GM21576 (cell line): Measurements from ENCODE around the gene GNRHR.
A peak's percentile ranks its signal among the peaks of the same experiment; 100 is the strongest.
"Not testable (repeated sequence)": the region's sequence is repeated elsewhere in the genome, so short reads cannot be mapped to it uniquely, and the experiment has no call there.

Experiments used
- ATAC-seq: cut with Tn5 transposase; IDR thresholded peaks from one replicate; pipeline ENCODE4 v1.9.1; 2021; ENCODE audit warnings: mild to moderate bottlenecking, moderate library complexity; ENCODE audit not compliant: unreplicated experiment

The GNRHR gene

DNA sequence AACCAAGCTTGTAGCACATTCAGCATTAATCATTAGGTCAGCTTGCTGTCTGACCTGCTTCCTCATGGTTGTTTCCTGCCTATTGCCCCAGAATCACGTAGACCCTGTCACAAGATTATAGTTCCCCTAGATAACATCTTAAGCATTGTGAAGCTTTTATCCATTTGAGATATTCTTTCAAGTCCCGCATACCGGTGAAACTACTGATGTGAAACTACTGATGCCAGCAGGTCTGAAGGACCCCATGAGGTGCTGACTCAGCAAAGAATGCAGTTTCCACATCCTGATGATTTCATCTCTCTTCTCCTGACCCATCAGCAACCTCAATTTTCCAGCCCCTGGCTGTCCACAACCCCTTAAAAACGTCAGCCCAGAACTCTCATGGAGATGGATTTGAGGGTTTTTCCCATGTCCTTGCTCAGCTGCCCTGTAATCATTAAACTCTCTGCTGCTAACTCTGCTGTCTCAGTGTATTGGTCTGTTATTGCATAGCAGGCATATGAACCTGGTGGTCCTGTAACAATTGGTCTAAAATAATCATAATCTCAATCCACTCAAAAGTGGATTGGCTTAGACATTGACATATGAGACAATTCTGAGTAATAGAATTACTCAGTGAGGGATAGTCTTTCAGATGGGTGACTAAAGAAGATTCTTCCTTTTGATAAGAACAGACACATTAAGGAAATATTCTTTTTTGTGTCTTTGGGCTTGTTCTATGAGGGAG, 26.9 kb downstream of the GNRHR start:
- no peak for ATAC-seq

DNA sequence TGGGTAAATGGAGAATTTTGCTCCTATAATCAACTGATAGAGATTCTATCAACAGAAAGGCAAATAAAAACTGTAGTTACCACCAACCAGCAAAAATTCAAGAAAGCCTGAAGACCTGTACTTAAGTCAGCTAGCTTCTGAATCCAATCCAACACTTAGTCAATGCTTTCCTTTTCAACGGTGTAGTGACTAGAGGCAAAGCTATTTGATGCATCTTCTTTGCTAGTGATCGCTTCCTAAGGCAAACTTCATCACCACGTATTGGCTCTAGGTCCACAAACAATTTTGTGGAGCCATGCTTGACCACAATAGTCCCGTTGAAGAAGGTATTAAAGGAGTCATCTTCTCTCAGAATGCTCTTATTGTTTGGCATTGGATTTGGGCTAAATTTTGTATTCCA, 28.2 kb downstream of the GNRHR start:
- ATAC-seq = no peak

DNA sequence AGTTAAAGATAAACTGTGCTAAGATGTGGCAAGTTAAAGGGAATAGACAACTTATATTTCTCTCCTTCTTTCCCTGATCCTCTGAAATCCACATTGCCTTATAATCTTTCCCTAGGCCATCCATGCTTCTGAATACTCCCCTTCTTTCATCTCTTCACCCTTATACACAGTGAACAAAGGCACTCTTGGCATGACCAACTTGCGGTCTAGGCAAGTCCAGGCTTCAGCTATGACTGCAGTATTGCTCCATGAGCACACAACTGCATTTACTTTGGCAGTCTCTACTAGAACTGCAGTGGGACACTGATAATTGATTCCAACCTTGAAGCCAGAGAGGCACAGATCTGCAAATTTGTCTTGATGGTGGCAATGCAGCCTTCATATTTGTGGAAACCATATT, 29.1 kb downstream of the GNRHR start:
- ATAC-seq = no peak

GRCh38 chr4:67723949-67724348, 30.2 kb downstream of the GNRHR start:
- ATAC-seq = no peak

GRCh38 chr4:67723341-67723740, 30.8 kb downstream of the GNRHR start:
- no peak for ATAC-seq

GRCh38 chr4:67721770-67722597, 32.2 kb downstream of the GNRHR start:
- ATAC-seq = no peak

- ATAC-seq = no peak
These were observed 32.8 kb downstream of the GNRHR start for GRCh38 chr4:67721315-67721769.

DNA sequence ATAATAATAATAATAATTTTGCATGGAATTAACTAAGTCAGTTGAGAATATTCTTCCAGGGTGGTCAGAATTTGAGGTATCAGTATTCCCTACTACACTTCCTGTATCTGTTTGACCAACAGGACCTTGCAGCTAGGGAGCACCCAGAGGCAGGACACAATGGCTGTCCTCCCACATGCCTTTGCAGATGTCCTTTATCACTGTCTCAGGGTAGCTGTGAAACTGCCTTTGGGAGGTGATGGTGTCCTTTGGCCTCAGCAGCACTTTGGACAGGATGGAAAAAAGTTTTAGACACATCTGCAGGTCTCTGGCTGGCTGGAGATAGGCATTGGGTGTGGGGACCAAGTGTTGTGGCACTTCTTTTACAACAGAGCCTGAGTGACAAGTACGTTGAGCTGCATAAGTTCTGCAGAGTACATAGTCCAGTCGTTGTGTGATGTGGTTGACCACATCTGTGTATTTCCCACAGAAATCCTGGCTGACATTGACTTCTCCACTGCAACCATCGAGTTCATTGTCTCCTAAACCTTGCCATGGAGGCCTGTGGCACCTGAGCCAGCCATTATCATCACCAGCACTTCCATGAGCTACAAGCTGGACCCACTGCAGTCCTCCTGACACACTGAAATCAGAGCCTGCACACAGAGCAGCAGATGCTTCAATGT, 34.1 kb downstream of the GNRHR start:
- ATAC-seq = no peak

DNA sequence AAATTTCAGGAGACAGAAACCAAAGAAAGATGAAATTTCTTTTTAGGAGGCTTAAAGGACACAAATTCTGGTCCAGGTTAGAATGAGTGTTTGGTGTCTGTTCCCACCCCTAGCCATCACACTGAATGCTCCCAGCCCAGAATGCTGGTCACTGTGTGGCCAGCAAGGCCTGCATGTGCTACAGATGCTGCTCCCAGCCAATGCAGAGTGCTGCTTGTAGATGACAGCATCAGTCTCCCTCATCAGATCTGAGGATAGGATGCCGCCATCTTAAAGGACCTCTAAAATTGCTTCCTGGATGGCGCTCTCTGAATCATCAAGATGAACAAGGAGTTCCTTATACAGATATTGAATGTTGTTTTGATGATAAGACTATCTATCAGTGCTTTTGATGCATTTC, 35.3 kb downstream of the GNRHR start:
- no peak for ATAC-seq

GRCh38 chr4:67717586-67717985, 36.6 kb downstream of the GNRHR start:
- ATAC-seq = no peak

- no peak for ATAC-seq
These were observed 39.2 kb downstream of the GNRHR start for GRCh38 chr4:67714955-67715354.

DNA sequence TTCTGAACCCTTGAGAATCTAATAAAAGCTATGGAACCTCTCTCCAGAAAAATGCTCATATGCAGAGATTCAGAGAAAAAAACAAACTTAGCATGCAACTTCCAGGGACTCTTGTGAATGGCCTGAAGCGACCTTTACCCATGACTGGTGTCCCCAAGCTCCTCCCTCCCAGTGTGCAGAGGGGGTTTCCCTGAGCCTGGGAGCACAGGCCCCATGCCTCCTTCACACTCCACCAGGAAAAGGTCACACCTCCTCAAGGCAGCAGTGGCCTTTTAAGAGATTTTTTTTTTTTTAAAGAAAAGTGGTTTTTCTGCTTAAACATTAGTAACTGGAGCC, 40.0 kb downstream of the GNRHR start:
- ATAC-seq = peak; percentile 74

DNA sequence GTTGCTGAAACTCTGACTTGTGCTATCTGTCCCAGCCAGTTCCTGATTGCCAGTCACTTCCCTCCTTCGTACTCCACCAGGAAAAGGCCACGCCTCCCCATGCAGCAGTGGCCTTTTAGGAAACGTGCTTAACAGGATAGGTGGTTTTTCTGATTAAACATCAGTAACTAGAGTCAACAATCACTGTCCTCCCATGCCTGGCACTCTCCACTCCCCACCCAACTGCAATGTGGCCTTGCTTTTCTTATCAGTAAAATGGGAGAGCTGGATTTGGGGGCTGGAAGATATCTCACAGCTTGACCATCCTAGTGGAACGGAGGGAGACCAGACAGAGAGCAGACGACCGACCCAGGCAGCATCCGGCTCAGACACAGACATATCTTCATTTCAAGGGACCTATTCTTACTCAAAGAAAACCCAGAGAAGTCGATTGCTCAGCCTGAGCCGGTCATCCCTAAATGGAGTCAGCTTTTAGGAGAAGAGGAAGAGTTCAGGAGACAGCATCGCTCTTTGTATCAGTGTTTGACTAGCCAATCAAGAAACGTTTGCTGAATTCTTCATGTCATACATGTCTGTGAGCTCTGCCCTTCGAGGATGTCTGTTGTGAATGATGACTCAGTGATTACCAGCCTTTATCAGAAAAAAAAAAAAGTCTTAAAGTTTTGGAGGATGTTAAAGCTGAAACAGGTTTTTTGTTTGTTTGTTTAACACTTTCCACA, 40.5 kb downstream of the GNRHR start:
- no peak for ATAC-seq

GRCh38 chr4:67712650-67713528, 41.3 kb downstream of the GNRHR start:
- no peak for ATAC-seq

- no peak for ATAC-seq
These were observed 42.1 kb downstream of the GNRHR start for GRCh38 chr4:67712000-67712625.

- ATAC-seq = not testable (repeated sequence)
These were observed 47.5 kb downstream of the GNRHR start for GRCh38 chr4:67706682-67707081.

DNA sequence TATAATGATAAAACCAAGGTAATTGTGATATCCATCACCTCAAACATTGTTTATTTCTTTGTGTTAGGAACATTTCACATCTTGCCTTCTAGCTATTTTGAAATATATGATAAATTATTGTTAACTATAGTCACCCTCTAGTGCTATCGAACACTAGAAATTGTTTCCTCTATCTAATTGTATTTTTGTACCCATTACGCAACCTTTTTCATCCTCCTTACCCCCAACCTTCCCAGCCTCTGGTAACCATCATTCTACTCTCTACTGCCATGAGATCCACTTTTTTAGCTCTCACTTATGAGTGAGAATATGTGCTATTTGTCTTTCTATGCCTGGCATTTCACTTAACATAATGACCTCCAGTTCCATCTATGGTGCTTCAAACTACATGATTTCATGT, 49.3 kb downstream of the GNRHR start:
- no peak for ATAC-seq

DNA sequence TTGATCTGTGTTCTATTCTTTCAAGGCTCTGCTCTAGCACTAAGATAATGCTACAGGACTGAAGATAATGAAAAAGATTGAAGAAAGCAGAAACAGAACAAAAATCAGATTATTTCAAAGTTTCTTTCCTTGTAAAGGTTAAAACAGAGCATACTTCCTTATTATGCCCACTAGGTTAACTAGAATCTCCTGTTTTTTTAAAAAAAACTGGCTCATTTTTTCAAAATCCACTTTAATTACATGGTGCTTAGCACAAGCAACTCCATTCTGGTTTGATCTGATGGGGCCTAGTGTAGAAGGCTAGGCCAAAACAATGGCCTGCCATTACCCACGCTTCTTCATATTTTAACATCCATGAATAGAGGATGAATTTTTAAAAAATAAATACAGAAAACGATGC, 52.0 kb downstream of the GNRHR start:
- no peak for ATAC-seq

DNA sequence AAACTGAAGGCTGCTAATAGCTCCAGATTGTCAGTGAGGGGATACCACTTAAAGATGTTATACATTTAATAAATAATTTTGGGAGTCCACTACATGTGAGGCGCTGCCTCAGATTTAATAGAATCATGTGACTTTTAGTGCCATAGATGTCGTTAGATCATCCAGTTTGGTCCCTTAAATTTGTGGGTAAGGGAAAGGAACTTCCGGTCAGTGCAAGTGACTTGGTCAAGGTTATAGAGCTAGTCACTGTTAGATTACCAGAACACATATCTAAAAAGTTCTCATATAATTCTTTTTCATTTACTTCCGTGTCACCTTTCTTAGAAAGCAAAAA, 52.7 kb downstream of the GNRHR start:
- no peak for ATAC-seq
